Activated CD8-positive, alpha-beta memory T cell treated with anti-CD3 and anti-CD28 coated beads for 1 hour (primary cell): ENCODE measurements around the gene RHOT1.
"Not testable (repeated sequence)": the region's sequence is repeated elsewhere in the genome, so short reads cannot be mapped to it uniquely, and the experiment has no call there.

Experiments used
- DNase-seq, 2 donors: peaks; one replicate each; pipeline ENCODE4 v3.0.0-alpha.2; 2020; ENCODE audit warnings: low read depth in 1 of 2; ENCODE audit errors: extremely low read depth in 1 of 2

The RHOT1 gene

DNA sequence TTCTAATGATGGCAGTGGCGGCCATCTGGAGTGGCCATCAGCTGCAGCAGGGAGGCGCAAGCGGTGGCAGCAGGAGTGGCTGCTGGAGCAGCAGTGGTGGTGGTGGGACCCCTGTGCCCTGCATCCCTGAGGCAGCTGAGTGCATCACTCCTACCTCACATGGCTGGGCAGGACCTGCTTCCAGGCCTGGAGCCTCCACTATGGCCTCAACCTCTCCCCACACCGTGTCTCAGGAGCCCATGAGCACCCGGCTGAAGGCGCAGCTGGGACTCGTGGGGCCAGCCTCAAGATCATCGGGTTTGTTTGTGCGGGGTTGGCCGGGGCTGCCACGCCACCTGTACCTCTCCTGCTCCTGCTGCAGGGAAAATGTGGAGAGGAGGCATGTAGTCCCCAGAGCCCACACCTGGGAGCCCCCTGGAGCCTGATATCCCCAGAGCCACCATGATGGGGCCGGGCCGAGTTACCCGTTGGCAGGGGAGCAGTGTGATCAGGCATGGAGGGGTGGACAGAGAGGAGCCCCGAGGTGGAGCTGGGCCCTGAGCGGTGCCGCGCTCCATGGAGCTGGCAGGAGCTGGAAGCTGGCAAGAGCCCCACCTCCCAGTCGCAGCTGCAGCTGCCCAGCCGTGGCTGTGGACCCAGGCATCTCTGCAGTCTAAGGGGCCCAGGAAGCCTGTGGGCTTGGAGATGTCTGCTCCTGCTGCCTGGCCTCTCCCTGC is 16.7 kb downstream of the RHOT1 start:
- no peak for DNase-seq

DNA sequence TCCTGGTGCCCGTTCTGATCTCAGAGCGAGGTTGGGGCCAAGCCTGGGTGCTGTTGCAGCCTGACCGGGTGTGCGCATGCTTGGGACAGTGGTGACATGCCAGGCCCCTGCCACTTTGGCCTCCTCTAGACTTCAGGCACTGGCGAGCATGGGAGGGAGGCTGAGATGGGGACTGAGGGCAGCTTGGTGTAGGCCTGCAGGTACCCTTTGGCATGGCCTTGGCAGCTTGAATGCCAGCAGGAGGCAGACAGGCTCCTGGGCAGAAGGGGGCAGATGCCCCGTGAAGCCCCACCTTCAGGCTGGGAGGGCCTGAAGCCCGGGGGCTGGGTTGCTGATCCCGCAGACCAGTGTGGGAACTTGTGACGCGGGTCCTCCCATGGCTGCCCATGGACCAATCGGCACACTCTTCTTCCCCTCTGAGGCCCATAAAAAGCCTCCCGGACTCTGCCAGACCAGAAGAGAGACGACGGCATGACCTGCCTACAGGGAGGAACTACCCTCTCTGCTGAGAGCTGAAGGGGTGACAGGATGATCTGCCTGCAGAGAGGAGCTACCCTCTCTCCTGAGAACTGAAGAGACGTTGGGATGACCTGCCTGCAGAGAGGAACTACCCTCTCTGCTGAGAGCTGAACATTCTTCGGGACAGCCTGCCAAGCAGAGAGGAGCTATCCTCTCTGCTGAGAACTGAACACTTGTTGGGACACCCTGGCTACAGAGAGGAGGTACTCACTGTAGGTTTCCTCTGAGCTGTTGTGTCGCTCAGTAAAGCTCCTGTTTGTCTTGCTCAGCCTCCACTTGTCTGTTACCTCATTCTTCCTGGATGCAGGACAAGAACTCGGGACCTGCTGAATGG is 17.5 kb downstream of the RHOT1 start:
- no peak for DNase-seq

DNA sequence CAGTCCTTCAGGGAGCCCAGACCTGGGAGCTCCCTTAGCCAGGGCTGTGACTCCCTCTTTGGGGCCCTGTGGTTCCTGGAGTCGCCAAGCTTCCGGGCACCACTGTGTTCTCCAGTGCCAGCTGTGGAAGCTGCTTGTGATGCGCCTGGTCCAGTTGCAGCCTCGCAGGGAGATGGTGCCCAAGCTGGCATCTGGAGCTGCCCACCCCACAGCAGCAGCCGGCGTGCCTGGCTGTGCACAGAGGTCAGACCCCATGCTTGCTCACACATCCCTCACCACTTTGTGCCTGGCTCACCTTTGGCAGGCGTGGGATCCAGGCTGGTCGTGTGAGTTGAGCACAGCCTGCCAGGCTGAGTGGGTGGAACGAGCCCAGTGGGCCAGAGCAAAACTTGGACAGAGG is 18.2 kb downstream of the RHOT1 start:
- no peak for DNase-seq

DNA sequence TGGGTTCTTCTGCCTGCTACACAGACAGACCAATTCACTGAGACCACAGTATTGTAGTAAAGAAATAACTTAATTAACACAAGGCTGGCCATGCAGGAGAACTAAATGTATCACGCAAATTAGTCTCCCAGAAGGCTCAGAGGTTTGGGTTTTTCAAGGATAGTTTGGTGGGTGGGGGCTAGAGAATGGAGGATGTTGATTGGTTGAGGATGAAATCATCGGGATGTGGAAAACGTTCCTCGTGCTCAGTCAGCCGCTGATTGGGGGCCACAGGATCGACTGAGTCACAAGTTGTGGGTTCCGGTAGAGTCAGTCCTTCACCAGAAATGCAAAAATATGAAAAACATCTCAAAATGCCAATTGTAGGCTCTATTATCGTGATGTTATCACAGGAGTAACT is 18.7 kb downstream of the RHOT1 start:
- no peak for DNase-seq

DNA sequence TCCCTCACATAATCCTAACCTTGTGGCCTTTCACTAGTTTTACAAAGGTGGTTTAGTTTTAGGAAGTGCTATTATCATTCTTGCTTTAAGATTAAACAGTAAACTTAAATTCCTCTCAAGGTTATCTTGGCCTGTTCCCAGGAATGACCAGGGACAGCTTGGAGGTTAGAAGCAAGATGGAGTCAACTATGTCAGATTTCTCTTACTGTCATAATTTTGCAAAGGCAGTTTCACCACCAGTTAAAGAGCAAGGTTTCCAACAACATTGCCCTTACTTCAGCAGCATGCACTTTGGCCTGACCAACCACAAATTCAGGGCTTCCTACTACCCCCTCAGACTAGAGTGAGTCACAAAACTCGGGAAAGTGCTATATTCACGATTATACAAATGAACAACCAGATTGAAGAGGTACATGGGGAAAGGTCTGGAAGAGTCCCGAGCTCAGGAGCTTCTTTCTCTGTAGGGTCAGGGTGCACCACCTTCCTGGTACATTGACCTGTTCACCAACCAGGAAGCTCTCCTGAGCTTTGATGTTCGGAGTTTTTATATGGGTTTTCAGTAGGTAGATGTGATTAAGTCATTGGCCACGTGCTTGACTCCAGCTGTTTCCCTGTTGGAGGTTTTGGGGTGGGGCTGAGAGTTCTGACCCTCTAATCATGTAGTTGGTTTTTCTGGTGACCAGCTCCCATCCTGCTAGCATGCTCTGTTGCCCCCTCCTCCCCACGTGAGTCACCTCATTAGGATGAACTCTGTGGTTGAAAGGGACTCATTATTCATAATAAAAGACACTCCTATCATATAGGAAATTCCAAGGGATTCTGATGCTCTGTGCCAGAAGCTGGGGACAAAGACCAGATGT is 19.4 kb downstream of the RHOT1 start:
- no peak for DNase-seq

DNA sequence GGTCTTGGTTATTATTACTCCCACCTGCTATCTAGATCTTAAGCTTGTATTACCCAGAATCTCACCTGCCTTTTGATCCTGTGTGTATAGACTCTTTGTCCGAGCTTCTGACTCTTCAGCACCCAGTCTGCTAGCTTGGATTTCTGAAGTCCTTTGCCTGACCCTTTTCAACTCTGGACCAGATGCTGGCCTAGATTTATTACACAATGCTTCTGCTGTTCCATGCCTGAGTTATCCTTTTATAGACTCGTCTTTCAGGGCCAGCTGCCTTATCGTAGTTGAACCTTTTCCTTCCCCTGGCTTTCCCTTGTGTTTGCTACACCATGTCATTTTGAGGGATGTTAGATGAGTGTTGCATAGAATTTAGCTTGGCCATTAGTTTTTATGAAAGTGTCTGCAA is 32.6 kb downstream of the RHOT1 start:
- DNase-seq = no peak

DNA sequence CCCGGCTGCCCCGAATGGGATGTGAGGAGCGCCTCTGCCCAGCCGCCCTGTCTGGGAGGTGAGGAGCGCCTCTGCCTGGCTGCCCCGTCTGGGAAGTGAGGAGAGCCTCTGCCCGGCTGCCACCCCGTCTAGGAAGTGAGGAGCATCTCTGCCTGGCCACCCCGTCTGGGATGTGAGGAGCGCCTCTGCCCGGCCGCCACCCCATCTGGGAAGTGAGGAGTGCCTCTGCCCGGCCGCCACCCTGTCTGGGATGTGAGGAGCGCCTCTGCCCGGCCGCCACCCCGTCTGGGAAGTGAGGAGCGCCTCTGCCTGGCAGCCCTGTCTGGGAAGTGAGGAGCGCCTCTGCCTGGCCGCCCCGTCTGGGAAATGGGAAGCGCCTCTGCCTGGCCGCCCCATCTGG is 36.4 kb downstream of the RHOT1 start:
- not testable (repeated sequence) for DNase-seq

DNA sequence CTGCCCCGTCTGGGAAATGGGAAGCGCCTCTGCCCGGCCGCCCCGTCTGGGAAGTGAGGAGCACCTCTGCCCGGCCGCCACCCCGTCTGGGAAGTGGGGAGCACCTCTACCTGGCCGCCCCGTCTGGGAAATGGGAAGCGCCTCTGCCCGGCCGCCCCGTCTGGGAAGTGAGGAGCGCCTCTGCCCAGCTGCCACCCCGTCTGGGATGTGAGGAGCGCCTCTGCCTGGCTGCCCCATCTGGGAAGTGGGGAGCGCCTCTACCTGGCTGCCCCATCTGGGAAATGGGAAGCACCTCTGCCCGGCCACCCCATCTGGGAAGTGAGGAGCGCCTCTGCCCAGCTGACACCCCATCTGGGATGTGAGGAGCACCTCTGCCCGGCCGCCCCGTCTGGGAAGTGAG is 36.8 kb downstream of the RHOT1 start:
- DNase-seq = not testable (repeated sequence)

DNA sequence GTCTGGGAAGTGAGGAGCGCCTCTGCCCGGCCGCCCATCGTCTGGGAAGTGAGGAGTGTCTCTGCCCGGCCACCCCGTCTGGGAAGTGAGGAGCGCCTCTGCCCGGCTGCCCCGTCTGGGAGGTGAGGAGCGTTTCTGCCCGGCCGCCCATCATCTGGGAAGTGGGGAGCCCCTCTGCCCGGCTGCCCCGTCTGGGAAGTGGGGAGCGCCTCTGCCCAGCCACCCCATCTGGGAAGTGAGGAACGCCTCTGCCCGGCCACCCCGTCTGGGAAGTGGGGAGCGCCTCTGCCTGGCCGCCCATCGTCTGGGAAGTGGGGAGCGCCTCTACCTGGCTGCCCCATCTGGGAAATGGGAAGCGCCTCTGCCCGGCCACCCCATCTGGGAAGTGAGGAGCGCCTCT is 37.2 kb downstream of the RHOT1 start:
- not testable (repeated sequence) for DNase-seq

DNA sequence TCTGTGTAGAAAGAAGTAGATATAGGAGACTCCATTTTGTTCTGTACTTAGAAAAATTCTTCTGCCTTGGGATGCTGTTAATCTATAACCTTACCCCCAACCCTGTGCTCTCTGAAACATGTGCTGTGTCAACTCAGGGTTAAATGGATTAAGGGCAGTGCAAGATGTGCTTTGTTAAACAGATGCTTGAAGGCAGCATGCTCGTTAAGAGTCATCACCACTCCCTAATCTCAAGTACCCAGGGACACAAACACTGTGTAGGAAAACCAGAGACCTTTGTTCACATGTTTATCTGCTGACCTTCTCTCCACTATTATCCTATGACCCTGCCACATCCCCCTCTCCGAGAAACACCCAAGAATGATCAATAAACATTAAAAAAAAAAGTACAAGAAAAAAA is 38.0 kb downstream of the RHOT1 start:
- DNase-seq = not testable (repeated sequence)

DNA sequence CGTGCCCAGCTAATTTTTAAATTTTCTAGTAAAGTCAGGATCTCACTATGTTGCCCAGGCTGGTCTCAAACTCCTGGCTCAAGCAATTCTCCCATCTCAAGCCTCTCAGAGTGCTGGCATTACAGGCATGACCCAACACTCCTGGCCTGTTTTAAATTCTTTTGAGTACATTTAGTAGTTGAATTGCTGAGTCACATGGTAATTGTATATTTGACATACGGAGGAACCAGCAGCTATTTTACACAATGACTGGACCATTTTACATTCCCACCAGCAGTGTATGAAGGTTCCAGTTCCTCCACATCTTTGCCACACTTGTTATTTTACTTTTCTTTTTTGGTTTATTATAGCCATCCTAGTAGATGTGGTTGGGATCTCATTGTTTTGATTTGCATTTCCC is 43.6 kb downstream of the RHOT1 start:
- no peak for DNase-seq

DNA sequence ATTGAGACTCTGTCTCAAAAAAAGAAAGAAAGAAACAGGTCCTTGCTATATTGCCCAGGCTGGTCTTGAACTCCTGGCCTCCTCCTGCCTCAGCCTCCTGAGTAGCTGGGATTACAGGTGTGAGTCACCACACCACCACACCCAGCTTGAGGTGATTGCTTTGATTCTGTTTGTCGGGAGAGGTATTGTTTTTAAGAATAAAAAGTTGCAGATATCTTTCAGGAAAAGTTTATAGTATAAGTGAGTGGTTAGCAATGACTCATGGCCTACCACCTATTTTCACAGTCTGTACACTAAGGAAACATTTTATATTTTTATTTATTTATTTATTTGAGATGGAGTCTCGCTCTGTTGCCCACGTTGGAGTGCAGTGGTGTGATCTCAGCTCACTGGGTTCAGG is 45.0 kb downstream of the RHOT1 start:
- no peak for DNase-seq

DNA sequence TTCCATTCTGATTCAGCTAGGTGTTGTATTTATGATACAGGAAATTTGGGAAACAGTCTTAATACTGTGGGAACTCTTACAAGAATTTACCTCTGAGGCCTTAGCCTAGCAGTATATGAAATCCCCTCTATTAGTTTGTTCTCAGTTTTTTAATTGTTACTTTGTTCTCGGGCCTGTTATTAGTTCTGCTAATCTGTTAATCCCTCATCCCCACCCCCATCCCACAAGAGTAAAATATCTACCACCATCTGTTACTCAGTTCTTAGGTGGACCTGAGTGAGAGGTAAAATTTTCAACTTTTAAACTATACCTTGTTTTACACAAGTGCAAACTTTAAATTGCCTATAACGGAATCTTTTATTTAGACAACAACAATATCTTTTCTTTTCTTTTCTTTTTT is 47.0 kb downstream of the RHOT1 start:
- DNase-seq = no peak

DNA sequence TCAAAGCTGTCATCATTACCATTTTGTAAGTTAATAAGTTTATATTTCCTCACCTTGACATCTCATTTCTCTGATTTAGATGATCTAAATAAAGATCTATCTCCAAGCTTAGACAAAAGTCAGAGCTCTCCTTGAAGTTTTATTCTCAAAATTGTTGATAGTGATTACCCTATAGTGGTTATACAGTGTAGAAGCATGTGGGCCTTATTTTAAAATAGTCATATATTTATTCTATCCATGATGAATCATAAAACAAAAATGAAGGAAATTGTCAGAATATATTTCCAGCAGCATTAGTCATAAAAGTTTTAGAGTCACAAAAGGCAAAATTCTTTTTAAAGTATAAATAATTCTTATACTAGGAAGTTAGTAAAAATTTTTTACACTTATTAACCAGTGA is 49.0 kb downstream of the RHOT1 start:
- no peak for DNase-seq

DNA sequence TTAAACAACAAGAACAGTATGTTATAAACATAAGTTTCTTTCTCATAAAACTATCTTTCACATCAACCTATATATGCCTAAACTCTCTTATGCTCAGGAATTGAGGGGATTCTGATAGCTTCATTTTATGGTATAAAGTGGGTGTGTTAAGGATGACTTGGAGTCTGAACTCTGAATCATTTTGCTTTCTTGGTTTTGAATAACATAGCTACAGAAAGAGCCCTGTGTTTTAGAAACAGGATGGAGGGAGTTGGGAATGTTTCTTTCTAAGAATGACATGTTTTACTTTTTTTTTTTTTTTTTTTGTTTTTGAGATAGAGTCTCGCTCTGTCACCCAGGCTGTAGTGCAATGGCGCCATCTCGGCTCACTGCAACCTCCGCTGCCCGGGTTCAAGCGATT is 50.1 kb downstream of the RHOT1 start:
- no peak for DNase-seq

DNA sequence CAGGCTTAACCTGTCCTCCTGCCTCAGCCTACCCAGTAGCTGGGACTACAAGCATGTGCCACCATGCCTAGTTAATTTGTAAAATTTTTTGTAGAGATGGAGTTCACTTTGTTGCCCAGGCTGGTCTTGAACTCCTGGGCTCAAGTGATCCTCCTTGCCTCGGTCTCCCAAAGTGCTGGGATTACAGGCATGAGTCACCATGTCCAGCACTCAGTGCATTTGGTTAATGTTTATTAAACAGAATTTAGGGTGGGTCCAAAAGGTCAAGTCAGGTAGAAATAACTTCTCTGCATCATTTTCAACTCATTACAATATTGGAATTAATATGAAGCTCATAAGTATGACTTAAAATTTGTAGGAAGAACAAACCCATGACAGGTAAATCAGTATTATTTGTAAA is 55.7 kb downstream of the RHOT1 start:
- DNase-seq = no peak

DNA sequence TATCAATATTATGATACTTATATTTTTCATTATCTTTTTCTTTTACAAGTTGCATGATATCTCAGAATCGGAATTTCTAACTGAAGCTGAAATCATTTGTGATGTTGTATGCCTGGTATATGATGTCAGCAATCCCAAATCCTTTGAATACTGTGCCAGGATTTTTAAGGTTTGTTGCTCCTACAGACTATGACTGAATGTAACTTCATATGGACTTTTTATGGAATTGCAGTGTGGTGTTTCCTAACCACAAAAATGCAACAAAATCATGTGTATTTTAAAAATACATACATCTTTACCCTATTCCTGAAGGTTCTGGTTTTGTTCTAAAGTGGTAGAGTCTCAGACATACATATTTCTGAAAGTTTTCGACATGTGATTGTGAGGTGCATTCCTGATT is 64.6 kb downstream of the RHOT1 start:
- no peak for DNase-seq

DNA sequence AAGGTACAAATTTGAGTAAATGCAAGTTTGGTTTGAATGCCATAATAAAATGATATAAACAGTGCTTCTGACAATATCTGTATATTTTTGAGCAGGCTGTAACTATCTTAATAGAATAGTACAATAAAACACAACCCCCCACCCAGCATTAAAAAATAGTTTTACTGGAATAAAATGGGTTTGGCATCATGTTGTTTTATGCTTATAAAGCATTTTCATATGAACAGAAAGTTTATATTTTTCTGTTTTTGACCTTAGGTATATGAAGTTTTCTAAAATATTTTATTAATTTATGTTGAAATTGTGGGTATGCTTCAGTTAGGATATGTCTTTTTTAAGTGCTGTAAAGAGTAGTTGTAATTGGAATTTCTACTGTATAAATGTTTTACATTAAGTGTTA is 66.1 kb downstream of the RHOT1 start:
- no peak for DNase-seq

DNA sequence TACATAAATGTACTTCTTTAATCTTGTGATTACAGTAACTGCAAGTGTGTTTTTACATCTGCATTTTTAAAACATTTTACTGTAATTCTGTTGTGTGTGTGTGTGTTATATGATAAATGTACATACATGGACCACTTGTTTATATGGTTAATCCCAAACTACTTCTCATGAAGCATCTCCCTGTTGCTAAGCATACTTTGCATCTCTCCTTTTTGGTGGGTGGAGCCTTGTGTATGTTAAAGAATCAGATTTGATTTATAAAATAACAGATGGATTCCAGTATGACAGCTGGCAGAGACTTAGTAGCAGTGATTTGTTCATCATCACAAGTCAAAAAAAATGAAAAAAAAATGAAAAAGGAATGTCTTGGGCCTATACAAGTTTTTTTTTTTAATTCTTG is 67.3 kb downstream of the RHOT1 start:
- no peak for DNase-seq

DNA sequence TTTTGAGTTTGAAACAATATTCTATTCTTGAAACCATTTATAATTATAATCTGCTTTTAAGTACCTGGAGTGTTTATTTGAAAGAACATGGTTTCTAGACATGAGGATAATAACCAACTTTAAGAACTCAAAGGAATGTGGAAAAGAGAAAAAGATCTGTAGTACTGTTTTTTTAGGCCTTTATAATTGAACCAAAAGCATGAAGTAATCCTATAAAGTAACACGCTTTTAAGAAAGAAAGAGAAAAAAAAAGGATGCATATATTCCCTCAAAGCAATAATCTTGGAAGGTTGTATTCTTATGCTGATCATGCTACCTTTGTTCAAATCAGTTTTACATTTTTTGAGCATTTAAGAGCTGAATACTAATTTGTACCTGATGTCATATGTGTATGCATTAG is 69.4 kb downstream of the RHOT1 start:
- DNase-seq = no peak

DNA sequence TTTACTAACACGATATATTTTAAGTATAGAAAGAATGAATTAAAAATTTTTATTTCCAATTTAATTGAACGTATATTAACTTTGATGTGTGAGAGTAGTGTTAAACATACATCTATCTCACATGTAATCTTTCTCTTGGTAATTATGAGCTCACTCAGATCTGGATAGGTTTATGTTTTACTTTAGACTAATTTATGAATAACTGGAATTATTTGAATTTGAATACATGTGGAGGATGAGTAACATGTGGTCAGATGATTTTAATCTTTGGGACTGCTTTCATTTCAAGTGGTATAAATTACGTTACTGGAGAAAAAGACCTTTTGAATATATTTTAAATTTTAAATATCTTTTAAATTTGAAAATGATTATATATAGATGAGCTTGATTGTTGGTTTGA is 73.4 kb downstream of the RHOT1 start:
- DNase-seq = no peak

DNA sequence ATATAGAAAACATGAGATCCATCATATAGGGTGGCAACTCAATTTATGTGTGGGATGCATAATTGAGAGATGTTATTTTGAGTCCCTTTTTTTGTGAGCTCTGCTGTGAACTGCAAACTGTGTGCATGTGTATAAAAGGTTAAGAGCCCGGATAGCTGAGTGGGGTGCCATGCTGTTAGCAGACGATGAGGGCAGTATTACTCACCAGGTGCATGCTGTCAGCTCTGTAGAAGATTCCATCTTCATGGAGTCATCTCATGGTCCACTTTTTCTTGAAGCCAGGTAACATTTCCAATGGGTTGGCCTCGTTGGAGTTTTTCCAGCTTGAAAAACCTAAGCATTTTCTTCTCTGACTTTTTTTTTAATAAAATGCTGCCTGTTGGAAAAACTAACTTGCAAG is 80.3 kb downstream of the RHOT1 start:
- no peak for DNase-seq
